HG03439 (cell line): ENCODE measurements around the gene MAST4.

Experiments
- ATAC-seq: cut with Tn5 transposase; IDR thresholded peaks from one replicate; pipeline ENCODE4 v1.9.1; 2021; ENCODE audit warnings: mild to moderate bottlenecking, moderate library complexity; ENCODE audit not compliant: unreplicated experiment

MAST4 gene

GRCh38 chr5:66982056-66982387 is 385.8 kb downstream of the MAST4 start:
- no peak for ATAC-seq

- ATAC-seq, result no peak
Observed at GRCh38 chr5:66982470-66982869, 386.3 kb downstream of the MAST4 start.

- ATAC-seq, result no peak
Observed at GRCh38 chr5:66985417-66985816, 389.2 kb downstream of the MAST4 start.

GRCh38 chr5:66986009-66986408 is 389.8 kb downstream of the MAST4 start:
- no peak for ATAC-seq

GRCh38 chr5:66986534-66986933 is 390.3 kb downstream of the MAST4 start:
- no peak for ATAC-seq

- no peak for ATAC-seq
Observed at GRCh38 chr5:66987126-66987525, 390.9 kb downstream of the MAST4 start.

GRCh38 chr5:66987540-66987939 is 391.3 kb downstream of the MAST4 start:
- no peak for ATAC-seq

- no peak for ATAC-seq
Observed at GRCh38 chr5:66987949-66988838, 392.0 kb downstream of the MAST4 start.

GRCh38 chr5:66989286-66989685 is 393.1 kb downstream of the MAST4 start:
- ATAC-seq, result no peak

GRCh38 chr5:66989781-66990180 is 393.6 kb downstream of the MAST4 start:
- ATAC-seq, result no peak

GRCh38 chr5:66991746-66992145 is 395.6 kb downstream of the MAST4 start:
- no peak for ATAC-seq

GRCh38 chr5:66992547-66992946 is 396.4 kb downstream of the MAST4 start:
- no peak for ATAC-seq

GRCh38 chr5:66993448-66993847 is 397.3 kb downstream of the MAST4 start:
- ATAC-seq, result no peak

- ATAC-seq, result no peak
Observed at GRCh38 chr5:66993882-66994281, 397.7 kb downstream of the MAST4 start.

- no peak for ATAC-seq
Observed at GRCh38 chr5:66994790-66995189, 398.6 kb downstream of the MAST4 start.

- no peak for ATAC-seq
Observed at GRCh38 chr5:67000794-67001475, 404.7 kb downstream of the MAST4 start.

GRCh38 chr5:67002832-67003684 is 406.9 kb downstream of the MAST4 start:
- no peak for ATAC-seq

GRCh38 chr5:67003685-67003934 is 407.4 kb downstream of the MAST4 start:
- ATAC-seq, result no peak

GRCh38 chr5:67003935-67004729 is 407.9 kb downstream of the MAST4 start:
- ATAC-seq, result no peak

GRCh38 chr5:67004730-67005350 is 408.6 kb downstream of the MAST4 start:
- ATAC-seq, result no peak
